ENCODE results near the gene FBXW11. TPM values are rescaled to one million over a fixed set of nuclear protein-coding genes. Genes with fewer than 3 reads are reported as not detected.
"Not testable (repeated sequence)": the region's sequence is repeated elsewhere in the genome, so short reads cannot be mapped to it uniquely, and the experiment has no call there.

The FBXW11 gene
- total RNA-seq, 1 donor from 2014 or later, result 35.4 TPM

DNA sequence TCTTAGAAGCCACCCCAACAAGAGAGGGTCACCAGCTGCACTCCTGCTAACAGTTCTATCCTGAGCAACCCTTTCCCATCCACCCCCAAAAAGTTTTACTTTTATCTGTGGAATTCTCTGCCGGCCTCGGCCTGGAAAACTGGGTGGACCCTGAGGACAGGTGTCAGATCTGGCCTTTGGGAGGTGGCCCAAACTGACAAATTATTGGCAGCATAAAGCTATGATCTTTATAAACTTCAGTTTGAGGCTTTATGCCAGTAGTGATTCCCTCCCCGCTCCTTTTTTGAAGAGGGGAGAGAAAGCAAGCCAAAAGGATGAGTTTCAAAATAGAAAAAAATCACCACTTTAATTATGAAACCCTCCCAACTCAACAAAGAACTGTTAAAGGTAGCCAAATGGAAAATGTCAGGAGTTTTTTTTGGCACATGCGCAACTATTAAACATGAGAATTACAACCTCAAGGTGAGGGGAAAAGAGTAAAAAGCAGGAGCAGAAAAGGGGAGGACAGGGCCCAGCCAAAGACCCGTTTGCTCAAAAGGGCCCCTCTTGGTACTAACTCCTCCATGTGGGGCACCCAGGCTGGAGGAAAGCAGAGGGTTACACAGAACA, 49.4 kb downstream of the FBXW11 start:
- intact Hi-C loops (cut with micrococcal nuclease), result no loop called here

GRCh38 chr5:171956314-171956713, 50.1 kb downstream of the FBXW11 start:
- intact Hi-C loops (cut with micrococcal nuclease), result no loop called here

DNA sequence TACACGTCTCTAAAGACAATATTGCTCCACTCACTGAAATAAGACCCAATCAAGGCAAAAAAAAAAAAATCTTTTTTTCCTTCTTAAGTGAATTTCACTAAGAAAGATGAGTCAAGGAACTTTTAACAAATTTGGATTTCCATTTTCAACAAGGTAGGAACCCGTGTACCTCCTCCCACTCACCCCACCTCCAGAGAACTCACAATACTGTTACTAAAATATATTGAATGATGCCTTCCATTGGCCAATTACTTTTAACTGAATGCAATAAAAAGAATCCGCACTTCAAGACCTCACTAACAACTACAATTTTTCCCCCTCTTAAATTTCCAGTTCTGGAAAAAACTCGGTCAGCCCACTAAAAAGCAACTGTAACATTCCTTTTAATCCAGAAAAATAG, 50.7 kb downstream of the FBXW11 start:
- intact Hi-C loops (cut with micrococcal nuclease), result no loop called here

- intact Hi-C loops (cut with micrococcal nuclease), result no loop called here
Observed at GRCh38 chr5:171954721-171955120, 51.7 kb downstream of the FBXW11 start.

DNA sequence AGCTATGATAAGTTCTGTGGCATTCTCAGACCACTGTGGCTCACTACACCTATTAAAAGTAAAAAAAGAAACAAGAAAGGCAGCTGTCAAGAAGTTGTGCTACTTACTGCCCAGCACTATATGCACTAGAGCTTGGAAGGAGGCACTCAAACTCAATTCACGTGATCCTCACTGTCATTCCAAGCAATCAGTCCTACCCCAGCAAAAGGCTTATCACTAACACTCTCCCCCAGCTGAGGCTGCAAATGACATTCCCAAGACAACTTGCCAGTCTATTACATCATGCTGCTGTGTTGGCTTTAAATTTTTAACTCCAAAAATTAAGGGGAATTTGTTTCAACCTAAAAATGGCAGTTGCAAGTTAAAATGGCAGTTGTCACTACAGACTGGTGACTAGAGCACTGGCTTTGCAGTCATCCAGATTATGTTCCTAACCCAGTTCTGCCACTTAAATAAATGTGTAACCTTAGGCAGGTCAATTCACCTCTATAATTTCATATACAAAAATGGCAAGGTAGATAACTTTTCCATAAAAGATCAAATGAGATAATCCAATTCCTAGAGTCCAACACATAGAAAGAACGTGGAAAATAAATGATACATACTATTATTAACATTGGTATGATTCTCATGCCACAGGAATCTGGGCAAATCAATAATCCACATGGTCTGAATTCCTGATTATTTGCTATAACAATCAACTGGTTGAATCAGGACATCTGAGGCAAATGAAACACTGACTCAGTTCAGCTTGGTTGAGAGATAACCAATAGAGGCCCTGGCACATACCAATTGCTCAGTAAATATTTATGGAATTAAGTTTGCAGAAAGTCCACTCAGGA, 52.4 kb downstream of the FBXW11 start:
- intact Hi-C loops (cut with micrococcal nuclease), result no loop called here

GRCh38 chr5:171952021-171952420, 54.4 kb downstream of the FBXW11 start:
- intact Hi-C loops (cut with micrococcal nuclease), result no loop called here

GRCh38 chr5:171951218-171951617, 55.2 kb downstream of the FBXW11 start:
- intact Hi-C loops (cut with micrococcal nuclease), result no loop called here

DNA sequence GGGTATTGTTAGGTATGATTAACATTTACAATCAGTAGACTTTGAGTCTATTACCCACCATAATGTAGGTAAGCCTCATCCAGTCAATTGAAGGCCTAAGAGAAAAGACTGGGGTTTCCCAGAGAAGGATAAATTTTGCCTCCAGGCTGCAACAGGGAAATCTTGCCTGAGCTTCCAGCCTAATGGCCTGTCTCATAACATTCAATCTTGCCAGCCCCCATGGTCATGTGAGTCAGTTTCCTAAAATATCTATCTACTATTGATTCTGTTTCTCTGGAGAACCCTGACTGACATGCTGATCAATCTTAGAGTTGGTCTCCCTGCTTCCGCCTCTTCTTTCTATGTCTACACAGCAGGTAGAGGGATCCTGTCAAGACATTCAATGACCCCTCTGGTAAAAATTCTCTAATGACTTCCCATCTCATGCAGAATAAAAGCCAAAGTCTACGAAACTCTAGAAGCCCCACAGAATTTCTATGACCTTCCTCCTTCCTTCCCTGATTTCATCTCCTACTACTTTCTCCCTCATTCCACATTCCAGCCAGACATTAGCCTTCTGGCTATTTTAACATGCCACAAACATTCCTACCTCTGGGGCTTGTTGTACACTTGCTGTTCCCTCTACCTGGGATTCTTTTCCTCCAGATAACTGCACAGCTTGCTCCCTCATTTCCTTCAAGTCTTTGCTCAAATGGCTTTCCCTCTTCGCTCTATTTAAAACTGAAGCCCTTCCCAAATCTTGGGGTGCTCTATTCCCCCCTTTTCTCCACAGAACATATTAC, 60.2 kb downstream of the FBXW11 start:
- intact Hi-C loops (cut with micrococcal nuclease), result no loop called here

- intact Hi-C loops (cut with micrococcal nuclease), result no loop called here
Observed at GRCh38 chr5:171945476-171945875, 61.0 kb downstream of the FBXW11 start.

- intact Hi-C loops (cut with micrococcal nuclease), result no loop called here
Observed at GRCh38 chr5:171945066-171945465, 61.4 kb downstream of the FBXW11 start.

DNA sequence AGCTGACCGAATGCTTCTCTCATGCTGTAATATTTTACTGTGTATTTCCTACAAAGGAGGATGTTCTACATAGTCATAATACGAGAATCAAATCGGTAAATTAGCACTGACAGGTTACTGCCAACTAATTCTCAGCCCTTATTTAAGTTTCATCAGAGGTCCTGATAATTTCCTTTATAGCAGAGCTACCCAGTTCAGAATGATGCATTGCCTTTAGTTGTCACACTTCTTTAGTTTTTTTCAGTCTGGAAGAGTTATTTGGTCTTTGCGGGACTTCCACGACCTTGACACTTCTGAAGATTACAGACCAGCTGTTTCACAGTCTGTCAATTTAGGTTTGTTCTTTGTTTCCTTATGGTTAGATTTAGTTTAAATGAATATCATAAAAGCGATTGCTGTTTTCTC, 64.3 kb downstream of the FBXW11 start:
- intact Hi-C loops (cut with micrococcal nuclease), result not testable (repeated sequence)

- intact Hi-C loops (cut with micrococcal nuclease), result not testable (repeated sequence)
Observed at GRCh38 chr5:171941675-171942074, 64.8 kb downstream of the FBXW11 start.

DNA sequence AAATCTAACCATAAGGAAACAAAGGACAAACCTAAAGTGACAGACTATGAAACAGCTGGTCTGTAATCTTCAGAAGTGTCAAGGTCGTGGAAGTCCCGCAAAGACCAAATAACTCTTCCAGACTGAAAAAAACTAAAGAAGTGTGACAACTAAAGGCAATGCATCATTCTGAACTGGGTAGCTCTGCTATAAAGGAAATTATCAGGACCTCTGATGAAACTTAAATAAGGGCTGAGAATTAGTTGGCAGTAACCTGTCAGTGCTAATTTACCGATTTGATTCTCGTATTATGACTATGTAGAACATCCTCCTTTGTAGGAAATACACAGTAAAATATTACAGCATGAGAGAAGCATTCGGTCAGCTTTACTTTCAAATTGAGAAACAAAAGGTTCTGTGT, 65.2 kb downstream of the FBXW11 start:
- intact Hi-C loops (cut with micrococcal nuclease), result not testable (repeated sequence)

DNA sequence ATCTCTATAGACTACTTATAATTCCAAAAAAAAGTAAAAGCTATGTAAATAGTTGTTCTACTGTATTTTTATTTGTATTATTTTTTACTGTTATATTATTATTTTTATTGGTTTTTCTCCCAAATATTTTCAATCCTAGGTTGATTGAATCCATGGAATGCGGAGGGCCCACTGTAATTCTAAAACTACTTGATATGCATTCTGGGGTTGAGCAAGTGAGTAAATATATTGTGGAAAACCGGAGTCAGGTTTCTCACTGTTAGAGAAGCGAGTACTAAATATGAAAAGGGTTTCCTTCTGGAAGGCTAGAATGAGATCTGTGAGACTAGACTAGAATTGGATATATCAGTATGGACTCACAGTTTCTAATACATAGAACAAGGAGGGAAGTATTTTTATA, 66.5 kb downstream of the FBXW11 start:
- intact Hi-C loops (cut with micrococcal nuclease), result no loop called here

- intact Hi-C loops (cut with micrococcal nuclease), result no loop called here
Observed at GRCh38 chr5:171938358-171938757, 68.1 kb downstream of the FBXW11 start.

- intact Hi-C loops (cut with micrococcal nuclease), result no loop called here
Observed at GRCh38 chr5:171937351-171937750, 69.1 kb downstream of the FBXW11 start.

DNA sequence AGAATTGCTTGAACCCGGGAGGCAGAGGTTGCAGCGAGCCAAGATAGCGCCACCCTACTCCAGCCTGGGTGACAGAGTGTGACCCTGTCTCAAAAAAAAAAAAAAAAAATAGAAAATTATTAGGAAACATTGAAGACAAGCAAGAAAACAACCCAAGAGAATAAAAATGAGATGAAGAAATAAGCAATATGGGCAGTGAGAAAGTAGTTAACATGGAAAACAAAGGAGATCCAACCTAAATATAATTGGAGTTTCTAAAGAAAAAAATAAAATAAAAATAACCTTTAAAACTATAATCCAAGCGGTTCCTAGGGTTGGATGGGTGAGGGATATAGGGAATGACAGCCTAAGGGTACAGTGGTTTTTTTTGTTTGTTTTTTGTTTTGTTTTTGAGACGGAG, 71.9 kb downstream of the FBXW11 start:
- intact Hi-C loops (cut with micrococcal nuclease), result no loop called here

DNA sequence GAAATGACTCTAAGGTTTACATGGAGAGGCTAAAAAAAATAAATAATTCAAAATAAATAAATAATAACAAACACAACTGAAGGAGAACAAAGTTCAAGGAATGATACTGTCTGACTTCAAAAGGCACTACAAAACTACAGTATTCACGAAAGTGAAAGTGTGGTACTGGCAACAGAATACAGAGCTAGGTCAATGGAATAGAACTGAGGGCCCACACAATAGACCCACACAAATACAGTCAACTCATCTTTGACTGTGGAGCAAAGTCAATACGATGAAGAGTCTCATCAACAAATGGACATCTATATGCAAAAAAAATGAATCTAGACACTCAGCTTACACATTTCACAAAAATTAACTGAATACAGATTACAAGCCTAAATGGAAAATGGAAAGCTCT, 75.3 kb downstream of the FBXW11 start:
- intact Hi-C loops (cut with micrococcal nuclease), result no loop called here

DNA sequence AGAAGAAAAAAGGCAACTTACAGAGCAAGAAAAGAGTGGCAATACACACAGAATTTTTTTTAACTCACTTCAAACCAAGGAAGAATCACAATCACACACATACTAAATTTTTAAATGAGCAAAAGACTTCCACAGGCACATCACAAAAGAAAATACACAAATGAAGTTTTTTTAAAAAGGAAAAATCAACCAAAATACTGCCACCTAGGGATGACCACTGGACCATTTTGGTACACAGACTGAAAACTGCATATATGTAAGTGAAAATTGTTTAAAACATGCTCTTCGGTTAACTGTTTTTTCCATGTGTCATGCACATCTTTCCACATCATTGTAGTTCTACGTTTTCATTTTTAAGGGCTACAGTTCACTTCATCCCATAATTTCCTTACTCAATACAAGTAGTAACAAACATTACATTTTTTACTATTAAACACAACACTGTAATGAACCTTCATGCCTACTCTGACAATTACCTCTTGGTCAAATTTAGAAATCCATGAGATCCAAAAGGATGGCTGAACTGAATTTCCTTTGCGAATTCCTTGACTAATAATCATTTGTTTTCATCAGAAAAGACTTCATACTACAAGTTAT, 79.0 kb downstream of the FBXW11 start:
- intact Hi-C loops (cut with micrococcal nuclease), result no loop called here

GRCh38 chr5:171926311-171926710, 80.1 kb downstream of the FBXW11 start:
- intact Hi-C loops (cut with micrococcal nuclease), result no loop called here

DNA sequence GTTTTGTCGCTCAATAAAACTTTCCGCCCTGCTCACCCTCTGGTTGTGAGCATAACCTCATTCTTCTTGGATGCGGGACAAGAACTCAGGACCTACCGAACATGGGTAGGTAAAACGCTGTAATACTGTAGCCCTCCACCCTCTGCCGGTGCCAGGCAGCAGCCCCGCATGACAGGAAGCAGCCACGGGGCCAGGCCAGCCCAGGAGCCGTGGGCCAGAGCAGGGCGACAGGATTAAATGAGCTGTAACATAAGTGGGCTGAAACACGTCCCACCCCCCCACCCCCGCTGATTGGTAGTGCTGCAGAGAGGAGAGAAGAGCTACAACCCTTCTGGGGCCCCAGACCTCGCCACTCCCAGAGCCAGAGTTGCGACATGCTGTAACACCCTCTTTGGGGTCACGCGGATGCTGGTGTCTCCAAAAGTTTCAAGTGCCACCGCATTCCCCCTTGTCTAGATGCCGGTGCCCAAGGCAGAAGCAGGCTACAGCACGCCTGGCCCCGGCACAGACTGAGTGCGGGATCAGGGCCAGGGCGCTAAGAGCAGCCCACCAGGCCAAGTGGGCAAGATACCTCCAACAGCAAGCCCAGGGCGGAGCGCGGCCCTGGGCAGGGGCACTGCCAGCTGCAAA, 81.8 kb downstream of the FBXW11 start:
- intact Hi-C loops (cut with micrococcal nuclease), result no loop called here

All from T-helper 1 cell treated with Interleukin-12 subunit alpha and Interleukin-12 subunit beta and Interleukin-4 antibody, amounts not matched to agents 30 ng/mL and 1 ng/mL, for 36 hours (primary cell).